RCC 7860 (cell line): ENCODE data around the gene LRRC71.

Experiments
- DNase-seq: peaks from one replicate; pipeline ENCODE4 v3.0.0-alpha.2; 2015; ENCODE audit warnings: low spot score
- FAIRE-seq: peaks from 2 replicates; lab custom pipeline; 2012; peaks lifted over from hg19 to GRCh38; lab: Jason Lieb, UNC

LRRC71 gene

DNA sequence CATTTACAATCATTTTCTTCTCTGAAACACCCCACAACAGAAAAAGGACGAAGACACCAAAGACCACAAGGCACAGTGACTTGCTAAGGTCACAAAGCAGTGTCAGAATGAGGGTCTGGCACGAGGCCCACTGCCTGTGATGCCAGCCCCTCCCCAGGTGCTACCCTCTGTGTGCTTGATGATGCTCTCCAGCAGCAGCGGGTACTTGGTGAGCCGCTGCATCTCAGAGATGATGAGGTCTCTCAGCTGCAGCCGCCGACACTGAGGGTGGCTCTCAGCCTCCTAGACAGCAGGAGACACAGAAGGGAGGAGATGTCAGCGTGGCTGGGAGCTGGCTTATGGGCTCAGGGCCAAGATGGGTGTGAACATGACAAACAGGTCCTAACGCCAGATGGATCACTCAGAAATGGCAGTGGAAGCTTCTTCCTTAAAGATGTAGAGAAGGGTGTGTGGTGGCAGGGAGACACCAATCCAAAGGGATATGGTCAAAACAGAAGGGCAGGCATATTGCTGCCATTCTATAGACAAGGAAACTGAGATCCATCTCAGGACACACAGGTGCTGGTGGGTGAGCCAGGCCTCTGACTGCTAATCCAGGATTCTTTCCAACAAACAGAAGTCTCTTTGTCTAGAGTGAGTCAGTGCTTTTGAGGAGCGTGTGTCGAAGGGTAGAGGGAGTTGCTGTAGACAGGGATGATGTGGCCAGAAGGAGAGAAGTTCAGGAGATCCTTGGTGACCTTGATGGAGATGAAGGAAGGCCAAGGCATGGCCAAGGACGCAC is 25.6 kb downstream of the LRRC71 start:
- no peak for FAIRE-seq

DNA sequence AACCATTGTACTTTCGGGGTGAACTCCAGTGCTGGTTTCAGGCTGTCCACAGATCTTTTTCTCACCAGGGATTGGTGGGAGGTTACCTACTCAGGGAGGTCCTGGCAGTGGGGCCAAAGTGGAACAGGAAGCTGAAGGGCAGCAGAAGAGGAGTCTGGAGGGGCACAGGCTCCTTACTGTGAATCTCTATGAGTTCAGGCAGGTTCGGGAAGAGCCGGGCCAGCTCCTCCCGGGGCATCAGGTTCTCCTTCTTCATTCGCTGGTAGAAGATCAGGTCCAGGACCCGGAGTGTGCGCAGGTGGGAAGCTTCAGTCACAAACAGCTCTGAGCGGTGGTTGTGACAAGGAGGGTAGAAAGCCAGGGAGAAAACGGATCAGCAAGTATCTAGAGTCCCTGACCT is 26.7 kb downstream of the LRRC71 start:
- FAIRE-seq = no peak
- DNase-seq = no peak

More for the DNA sequence above, 25.6 kb downstream of the LRRC71 start:
- DNase-seq = no peak

DNA sequence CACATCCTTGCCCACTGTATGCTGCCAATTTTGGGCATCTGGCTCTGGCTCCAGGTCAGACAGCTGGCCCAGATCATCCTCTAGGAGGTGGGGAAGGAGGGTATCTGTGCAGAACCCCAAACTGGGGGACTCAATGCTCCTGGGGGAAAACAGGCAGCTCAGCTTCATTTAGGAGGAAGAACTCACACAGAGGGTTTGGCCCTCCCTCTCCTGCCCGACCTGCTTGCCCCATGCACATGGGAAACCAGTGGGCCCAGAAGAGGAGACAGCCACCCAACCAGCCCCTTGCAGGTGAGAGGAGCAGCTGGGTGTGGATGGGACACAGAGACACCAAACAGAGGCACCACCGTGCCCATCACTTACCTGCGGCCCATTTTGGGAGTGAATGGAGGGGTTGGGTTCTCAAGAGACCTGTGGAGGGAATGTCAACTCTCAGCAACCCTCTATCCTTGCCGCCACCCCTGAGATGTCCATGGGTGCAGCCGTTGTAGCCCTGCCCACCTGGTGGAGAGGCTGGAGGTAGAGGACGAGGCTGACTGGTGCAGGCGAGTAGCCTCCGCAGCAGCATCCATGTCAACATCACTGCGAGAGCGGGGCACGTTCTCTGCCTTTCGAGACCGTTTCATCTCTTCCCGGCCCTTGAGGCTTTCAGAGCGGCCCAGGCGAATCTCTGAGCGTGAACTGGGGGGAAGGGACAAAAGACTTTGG is 27.5 kb downstream of the LRRC71 start:
- DNase-seq (no peak), FAIRE-seq (no peak)

DNA sequence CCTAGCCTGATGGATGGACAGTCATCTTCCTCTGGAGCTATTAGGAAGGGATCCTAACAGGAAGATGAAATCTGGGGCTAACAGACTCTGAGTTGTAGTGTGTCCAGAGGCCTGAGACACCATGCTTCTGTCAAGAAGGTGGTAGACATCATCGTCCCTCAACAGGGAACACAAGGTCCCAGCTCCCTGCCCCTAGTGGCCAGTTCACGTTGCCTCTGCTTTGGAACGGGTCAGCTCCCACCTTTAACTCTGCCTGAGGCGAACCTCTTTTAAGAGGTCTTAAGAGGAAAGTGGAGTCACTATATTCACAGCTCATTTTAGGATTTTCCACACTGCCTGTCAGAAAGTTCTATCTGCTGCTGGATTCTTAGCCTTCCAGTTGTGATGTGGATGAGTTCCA is 28.3 kb downstream of the LRRC71 start:
- DNase-seq (no peak), FAIRE-seq (no peak)

DNA sequence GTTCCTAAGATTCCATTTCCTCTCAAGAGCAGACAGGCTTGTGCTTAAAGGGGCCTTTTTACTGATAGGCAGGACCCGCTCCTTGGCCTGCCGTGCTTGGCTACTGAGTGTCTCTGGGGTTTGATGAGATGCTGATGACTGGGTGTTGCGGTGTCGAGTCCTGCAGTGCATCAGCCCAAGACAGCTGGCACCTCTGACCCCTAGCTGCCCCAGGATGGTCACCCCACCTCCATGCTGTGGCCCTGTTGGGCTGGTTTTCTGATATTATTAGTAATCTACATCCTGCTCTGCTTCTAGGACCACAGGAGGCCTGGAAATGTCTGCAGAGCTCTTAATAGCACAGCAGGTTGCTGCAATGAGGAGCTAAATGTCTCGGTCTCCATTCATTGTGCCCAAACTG is 28.7 kb downstream of the LRRC71 start:
- DNase-seq (no peak), FAIRE-seq (no peak)

DNA sequence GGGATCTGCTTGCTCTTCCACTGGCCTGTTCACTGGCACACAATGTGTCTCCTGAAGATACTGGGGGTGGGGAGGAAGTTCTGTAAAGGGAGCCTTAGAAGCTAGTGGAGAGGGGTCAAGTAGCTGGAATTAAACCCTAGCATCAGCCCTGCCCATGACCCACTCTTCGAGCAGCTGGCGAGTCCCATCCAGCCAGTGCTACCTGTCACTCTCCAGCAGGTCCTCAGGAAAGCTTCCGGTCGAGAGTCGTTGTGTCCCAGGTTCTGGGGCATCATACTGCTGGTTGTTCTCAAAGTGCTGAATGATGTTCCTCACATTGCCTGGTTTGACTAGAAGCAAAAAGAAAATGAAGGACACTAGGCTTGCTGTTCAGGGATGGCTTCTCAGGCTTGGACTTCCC is 30.9 kb downstream of the LRRC71 start:
- no peak for FAIRE-seq

DNA sequence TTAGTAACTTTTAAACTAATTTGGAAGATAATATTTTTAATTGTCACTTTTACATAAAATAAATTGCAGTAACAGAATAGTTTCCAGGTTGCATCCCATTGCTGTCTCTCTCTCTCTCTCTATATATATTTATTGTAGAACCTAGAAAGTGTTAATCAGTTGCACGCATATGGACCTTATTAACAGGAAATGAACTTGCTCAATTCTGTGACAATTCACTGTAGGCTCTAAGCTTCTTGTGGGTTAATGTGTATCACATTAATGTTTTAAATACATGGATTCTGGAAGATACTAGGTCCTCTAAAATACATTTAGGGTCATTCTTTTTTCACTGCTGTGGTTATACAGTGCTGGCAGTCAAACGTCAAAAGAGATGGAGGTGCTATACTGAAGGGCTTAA is 33.1 kb downstream of the LRRC71 start:
- FAIRE-seq = no peak
- DNase-seq = no peak

More for the DNA sequence above, 30.9 kb downstream of the LRRC71 start:
- DNase-seq = no peak

DNA sequence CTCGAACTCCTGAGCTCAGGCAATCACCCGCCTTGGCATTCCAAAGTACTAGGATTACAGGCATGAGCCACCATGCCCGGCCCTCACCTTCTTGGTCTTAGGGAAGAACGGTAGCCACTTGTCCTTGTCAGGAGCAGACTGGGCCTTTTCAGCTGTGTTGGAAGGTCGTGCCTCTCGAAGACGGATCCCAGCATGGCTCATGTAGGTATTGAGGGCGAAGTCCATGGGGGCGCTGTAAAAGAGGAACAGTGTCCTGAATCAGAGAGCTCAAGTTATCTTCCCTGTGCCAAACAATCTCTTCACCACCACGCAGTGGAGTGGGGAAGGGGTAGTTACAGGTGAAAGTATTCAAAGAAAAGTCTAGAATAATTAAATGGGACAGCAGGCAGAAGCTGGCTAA is 35.9 kb downstream of the LRRC71 start:
- no peak for DNase-seq
- FAIRE-seq = no peak

DNA sequence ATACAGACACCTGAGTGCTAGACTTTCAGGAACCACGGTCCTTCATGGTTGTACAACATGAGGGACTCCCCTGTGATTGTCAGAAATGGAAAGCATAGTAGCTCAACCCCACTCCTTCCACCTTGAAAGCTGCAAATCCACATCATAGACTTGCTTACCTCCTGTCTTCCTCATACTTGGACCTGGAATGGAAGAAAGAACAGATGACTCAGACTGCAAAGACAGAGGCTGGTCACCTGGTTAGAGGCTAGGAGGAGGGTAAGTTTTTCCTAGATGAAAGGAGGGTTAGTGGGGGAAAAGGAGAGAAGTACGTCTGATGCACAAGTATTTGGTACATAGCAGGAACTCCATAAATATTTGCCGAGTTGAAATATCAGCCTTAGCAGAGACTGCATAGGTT is 37.2 kb downstream of the LRRC71 start:
- no peak for DNase-seq
- FAIRE-seq = no peak

DNA sequence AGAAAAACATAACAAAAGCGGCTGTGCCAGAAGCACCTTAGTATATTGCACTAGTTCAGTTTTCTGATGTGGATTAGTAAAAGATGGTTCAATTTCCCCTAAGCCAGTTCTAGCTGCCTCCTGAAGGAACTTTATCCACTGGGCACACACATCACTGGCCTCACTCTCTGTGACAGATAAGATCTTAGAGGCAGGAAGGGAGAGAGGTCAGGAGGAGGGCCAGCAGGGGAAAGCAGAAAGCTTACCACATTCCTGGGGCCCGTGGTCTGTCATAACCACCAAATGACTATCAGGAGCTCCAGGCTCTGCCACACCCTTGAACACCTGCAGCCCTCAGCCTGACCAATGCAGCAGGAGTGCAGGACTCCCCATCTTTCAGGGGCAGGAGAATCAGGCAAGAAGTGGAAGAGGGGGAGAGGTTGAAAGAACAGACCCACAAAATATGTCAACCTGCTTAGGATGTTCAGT is 37.8 kb downstream of the LRRC71 start:
- DNase-seq (no peak), FAIRE-seq (no peak)

DNA sequence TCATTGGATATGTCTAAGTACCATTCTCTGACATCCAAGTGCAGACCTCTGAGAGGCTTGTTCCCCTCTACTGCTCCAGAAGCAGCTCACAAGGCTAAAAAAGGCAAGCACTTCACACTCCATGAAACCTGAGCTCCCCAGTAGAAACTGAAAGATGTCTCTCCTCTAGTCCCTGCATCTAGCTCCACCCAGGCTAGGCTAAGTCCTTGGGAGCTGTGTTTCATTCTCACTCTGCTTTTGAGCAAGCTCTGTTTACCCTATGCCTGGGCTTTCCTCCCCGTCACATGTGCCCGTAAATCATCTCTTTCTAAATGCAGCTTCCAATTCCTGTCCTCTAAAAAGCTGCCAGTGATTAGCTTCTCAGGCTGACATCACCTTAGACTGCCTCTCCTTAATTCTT is 39.0 kb downstream of the LRRC71 start:
- DNase-seq (no peak), FAIRE-seq (no peak)

DNA sequence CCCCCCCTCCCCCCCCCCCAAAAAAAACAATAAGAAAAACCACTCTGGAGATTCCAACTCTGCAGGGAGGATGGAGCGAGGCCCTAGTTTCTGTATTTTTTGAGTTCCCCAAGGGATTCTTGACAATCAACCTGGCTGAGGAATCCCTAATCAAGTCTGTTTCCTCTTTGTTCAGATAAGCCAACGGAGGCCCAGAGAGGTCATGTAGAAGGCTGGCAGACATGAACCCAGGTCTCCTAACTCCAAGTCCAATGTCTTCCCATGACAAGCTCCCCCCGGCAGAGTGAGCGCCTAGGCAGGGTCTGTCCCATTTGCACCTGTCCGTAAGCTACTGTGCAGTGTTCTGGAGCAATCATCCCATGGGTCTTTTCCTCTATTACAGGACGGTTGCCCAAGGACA is 39.5 kb downstream of the LRRC71 start:
- no peak for FAIRE-seq
- no peak for DNase-seq

DNA sequence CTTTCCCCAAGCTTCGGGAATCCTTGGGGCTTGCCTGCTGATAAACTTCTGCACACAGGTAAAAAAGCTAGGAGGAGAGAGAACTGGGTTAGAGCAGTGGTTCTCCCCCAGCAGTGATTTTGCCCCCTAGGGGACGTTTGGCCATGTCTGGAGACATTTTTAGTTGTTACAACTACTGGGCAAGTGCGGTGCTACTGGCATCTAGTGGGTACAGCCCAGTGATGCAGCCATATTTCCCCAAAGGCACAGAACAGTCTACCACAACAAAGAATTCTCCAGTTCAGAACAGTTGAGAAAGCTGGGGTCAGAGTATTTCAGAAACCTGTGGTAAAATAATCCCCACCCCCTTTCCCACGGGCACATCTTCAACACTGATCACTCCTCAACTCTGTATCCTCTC is 41.3 kb downstream of the LRRC71 start:
- FAIRE-seq (no peak), DNase-seq (no peak)

DNA sequence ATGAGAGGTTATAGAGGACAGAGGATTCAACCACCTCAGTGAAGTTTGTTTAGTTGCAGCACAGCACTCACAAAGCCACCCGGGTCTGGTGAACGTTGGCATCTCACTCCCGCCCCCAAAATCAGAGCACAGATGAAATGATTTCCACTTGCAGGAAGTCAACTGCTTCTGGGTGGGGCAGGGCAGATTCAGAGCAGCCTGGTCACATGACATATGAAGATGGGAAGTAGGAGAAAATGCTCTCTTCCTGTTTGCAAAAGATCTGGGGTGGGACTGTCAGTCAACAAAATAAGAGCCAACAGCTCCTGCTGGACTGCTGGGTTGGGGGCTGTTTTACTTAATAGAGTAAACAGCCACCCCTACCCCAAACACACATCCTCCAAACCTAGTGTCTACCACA is 43.2 kb downstream of the LRRC71 start:
- no peak for DNase-seq

DNA sequence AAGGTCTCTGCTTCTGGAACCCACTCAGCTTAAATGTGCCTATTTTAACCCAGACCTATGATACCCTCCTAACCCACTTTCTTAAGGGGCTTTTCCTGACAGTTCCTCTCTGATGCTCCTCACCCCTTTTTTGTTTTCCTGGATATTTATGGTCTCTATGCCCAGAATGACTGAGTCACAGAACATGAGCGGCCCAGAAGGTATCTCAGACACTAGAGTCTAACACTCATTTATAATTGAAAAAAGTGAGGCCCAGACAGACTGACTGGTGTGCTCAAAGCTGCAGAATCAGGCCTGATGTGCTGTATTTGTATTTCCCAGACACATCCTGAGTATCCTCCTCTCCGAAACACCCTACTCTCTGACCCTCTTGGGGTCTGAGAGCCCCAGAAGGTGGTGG is 44.0 kb downstream of the LRRC71 start:
- no peak for FAIRE-seq
- no peak for DNase-seq

More for the DNA sequence above, 43.2 kb downstream of the LRRC71 start:
- FAIRE-seq = no peak

DNA sequence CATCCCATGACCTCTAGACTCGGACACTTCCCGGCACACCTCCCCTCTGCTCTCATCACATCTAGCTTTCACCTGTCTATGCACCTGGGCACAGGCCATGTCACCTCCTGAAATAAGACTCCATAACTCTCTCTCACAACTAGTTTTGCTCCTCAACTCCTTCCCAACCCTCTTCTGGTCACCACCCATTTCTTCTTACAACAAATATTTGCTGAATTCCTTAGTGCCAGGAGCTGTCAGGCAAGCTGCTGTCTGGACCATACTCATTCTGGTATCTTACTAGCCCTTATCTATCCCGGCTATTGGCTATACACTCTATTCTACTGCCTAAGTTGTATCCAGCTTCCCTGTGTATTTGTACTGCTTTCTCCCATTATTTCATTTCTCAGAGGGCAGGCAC is 49.1 kb downstream of the LRRC71 start:
- DNase-seq = no peak
- no peak for FAIRE-seq

DNA sequence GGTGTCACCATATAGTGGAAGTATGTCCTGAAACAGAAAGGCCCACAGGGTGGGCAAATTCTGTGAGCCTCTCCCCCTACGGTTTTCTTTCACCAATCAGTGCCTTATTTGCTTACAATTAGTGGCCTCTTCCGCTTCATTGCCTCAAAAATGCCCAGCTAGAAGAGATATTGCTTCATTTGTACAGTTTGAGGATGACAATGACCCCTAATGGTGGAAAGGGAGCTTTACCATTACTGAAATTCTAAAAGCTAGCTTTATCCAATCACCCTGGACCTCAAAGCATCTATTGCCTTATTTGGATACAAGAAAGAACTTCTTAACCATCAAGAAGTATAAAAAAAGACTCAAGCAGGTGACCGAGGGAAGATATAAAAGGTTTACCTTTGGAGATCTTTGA is 49.6 kb downstream of the LRRC71 start:
- no peak for FAIRE-seq
- no peak for DNase-seq

DNA sequence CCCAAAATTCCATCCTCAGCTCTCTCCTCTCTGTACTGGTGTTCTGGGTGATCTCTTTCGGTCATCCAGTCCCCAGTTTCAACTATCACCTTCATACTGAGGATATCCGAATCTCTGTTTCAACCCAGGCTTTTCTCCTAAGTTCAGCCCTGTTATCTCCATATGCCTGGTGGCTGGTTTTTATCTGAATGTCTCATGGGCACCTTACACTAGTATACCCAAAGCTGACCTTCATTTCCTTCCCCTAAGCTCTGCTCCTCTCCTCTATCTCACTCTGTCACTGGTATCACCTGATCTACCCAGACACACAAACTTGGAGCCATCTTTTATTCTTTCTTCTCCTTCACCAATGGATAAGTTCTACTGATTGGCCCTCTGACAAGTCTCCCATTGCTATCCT is 53.0 kb downstream of the LRRC71 start:
- FAIRE-seq = no peak
- DNase-seq = no peak

DNA sequence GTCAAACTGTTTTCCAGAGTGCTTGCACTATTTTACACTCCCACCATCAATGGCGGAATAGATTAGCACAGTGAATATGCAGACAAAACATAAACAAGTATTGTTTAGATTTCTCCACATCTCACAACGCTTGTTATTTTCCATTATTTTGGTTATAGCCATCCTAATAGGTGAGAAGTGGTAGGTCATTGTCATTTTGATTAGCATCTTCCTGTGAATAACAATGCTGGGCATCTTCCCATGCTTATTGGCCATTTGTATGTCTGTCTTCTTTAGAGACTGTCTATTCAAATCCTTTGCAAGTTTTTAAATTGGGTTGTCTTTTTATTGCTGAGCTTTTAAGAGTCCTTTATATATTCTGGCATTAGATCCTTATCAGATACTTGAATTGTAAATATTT is 54.7 kb downstream of the LRRC71 start:
- FAIRE-seq (no peak), DNase-seq (no peak)

DNA sequence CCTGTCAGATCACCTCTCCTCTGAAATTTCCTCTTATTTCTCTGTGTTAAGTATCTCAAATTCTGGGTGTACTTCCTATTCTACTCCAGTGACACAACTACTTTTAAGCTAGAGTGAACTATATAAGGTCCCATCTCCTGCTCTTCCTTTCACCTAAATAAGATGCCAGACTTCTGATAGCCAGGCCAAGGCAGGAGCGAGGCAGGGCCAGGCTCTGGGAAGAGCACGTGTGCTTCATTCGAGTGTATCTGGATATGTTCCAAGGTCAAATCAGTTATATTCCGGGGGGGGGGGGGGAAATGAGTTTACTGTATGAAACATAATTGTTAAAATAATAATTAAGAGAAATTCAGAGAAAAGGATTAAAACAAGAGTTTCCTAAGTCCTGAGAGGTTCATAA is 60.1 kb downstream of the LRRC71 start:
- FAIRE-seq = no peak

More for the DNA sequence above, 60.1 kb downstream of the LRRC71 start:
- DNase-seq = no peak
